SH-SY5Y (cell line): ENCODE data around the gene NKD2.

Experiments
- GATA2 ChIP-seq: IDR thresholded peaks from 2 replicates; pipeline ENCODE4 v1.6.1; 2011; ENCODE audit warnings: mild to moderate bottlenecking, low read depth, low read length
- GATA3 ChIP-seq: IDR thresholded peaks from 2 replicates; pipeline ENCODE4 v1.6.1; 2011; ENCODE audit warnings: low read depth, mild to moderate bottlenecking, low read length, moderate library complexity

DNA sequence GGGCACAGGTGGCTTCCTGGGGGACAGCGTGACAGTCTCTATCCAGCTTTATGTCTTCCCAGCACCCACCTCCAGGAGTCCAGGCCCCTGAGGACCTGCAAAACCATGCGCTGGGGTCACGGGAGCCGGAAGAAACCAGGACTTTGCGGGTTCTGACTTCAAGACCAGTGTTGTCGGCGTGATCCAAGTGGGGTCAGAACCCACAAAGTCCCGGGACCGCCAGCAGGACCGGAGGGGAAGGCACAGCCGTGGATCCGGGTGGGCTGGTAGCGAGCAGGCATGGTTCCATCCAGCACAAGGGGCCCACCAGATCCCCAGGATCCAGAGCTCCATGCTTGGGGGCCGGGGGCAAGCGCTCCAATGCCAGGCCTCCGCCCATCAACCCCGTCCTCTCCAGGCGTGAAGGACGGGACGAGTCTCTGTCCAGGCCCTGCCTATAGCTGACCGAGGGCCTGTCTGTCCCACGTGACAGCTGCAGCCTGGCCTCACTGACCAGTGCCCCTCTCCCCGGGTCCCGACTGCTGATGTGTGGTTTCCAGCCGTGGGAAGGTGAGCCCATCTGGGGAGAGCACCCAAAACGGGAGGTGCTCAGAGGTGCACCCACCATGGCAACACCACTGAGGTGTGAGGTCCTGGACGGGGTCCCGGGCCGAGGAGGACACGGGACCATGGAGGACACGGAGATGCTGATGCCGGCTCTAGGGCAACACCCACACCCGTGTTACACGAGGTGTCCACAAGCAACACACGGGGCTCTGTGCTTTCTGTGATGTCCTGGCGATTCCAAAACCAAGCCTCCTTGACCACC, 54.4 kb downstream of the NKD2 start:
- TF ChIP-seq GATA3 (no peak), GATA2 (no peak)
